Prostate gland (tissue), 2 donors: Measurements from ENCODE around the gene KCNK7. TPM values are rescaled to one million over a fixed set of nuclear protein-coding genes. Genes with fewer than 3 reads are reported as not detected.
"Not testable (repeated sequence)": the region's sequence is repeated elsewhere in the genome, so short reads cannot be mapped to it uniquely, and the experiment has no call there.

Experiments
- DNase-seq: peaks from one replicate; pipeline ENCODE4 v3.0.0-alpha.2; 2019; ENCODE audit warnings: low spot score
- H3K27ac ChIP-seq, 2 donors: fragments of 200-600 bp; sonication (generic); 2 replicates each; pipeline ENCODE4 v1.5.1; 2017 to 2019
- H3K27me3 ChIP-seq: fragments of 200-600 bp; sonication (generic); replicated peaks from 2 replicates; pipeline ENCODE4 v1.5.1; 2019; ENCODE audit not compliant: insufficient read depth
- H3K36me3 ChIP-seq, 2 donors: fragments of 200-600 bp; sonication (generic); 1 replicate in 1 of 2; 2 replicates in 1 of 2; pipeline versions ENCODE4 v1.5.1 to v1.8.1; 2017 to 2019
- H3K4me1 ChIP-seq: fragments of 200-600 bp; sonication (generic); replicated peaks from 2 replicates; pipeline ENCODE4 v1.5.1; 2019
- H3K4me3 ChIP-seq, 2 donors: fragments of 200-600 bp; sonication (generic); 2 replicates each; pipeline ENCODE4 v1.5.1; 2017 to 2019
- H3K9me3 ChIP-seq: fragments of 200-600 bp; sonication (generic); 2 replicates; pipeline ENCODE4 v1.5.1; 2017
- POLR2A ChIP-seq: fragments of 450-650 bp; IDR thresholded peaks from one replicate; pipeline ENCODE4 v1.6.1; 2016; ENCODE audit warnings: antibody characterized with exemption, mild to moderate bottlenecking
- POLR2AphosphoS5 ChIP-seq: sonication (generic); formaldehyde crosslinking; IDR thresholded peaks from one replicate; pipeline ENCODE4 v1.6.1; 2017; ENCODE audit warnings: antibody characterized with exemption
- WGBS: methylation state at CpG from one replicate; pipeline ENCODE4 v1.1.5; 2018; 5-methylcytosine and 5-hydroxymethylcytosine counted together
- intact Hi-C: fragments of 100-400 bp; cut with DNase I; formaldehyde crosslinking; loops from one replicate; pipeline ENCODE4 v1.14.2; 2022
- total RNA-seq, 2 donors: library from RNA; depleted of rRNA; stranded (reverse); fragments of >200 nt; gene quantifications; one replicate each; pipeline ENCODE4 v1.1.0, GENCODE V29; 2016
- TF ChIP-seq, protein P1 (sequence below), 4 experiments: fragments of 200-600 bp in 2 of 4; fragments of 450-650 bp in 2 of 4; sonication (generic) in 2 of 4; IDR thresholded peaks; 1 replicate in 3 of 4; 2 replicates in 1 of 4; pipeline ENCODE4 v1.5.1; 2016 to 2019; ENCODE audit warnings: antibody characterized with exemption in 4 of 4, mild to moderate bottlenecking in 2 of 4, moderate library complexity in 2 of 4

Gene KCNK7
- total RNA-seq, 2 donors from 2014 or later: 0.74 TPM; not detected in 1

GRCh38 chr11:65641297-65642013, 45.9 kb upstream of the KCNK7 start:
- no peak overlapping the region for H3K4me3 ChIP-seq

DNA sequence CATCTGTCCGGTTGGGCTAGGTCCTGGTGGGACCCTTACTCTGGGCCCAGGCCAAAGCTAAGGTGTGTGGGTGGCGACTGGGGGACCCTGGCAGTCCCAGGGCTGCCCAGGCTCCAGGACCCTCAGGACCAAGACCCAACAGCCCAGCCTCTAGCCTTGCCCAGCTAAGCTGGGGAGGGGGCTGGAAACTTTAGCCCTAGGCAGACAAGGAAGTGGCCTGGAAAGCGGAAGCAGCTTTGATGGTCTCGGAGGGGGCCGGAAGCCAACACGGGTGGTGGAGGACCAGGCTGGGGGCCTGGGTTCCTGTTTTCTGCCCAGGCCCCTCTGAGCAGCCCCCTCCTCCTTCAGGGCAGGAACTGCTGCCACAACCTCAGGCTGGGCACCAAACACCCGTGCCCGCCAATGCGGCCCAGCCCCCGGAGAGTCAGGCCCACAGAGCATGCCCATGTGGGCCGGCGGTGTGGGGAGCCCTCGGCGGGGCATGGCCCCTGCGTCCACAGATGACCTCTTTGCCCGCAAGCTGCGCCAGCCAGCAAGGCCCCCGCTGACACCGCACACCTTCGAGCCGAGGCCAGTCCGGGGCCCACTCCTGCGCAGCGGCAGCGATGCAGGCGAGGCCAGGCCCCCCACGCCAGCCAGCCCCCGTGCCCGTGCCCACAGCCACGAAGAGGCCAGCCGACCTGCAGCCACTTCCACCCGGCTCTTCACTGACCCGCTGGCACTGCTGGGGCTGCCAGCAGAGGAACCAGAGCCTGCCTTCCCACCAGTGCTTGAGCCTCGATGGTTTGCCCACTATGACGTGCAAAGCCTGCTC, 45.1 kb upstream of the KCNK7 start:
- intact Hi-C loops: no loop called here
- WGBS: 77% methylated on average over 24 of the region's 35 CpGs
- Histone ChIP-seq H3K9me3 (no peaks in the 10 kb centered on the region), H3K27ac (peak overlapping the region; percentile 19 to 26), H3K36me3 (peaks cover 0 to 8% of the 10 kb centered on the region in 2 donors), H3K4me1 (no peaks in the 10 kb centered on the region), H3K4me3 (no peak overlapping the region), H3K27me3 (no peaks in the 10 kb centered on the region)
- no peak for DNase-seq
- TF ChIP-seq POLR2A: no peak

More at GRCh38 chr11:65641297-65642013, 45.9 kb upstream of the KCNK7 start:
- no peak for DNase-seq
- no peaks in the 10 kb centered on the region for H3K9me3 ChIP-seq
- intact Hi-C loops: no loop called here
- H3K27ac ChIP-seq: no peak overlapping the region
- H3K36me3 ChIP-seq: peaks cover 0 to 1% of the 10 kb centered on the region in 2 donors
- H3K27me3 ChIP-seq: no peaks in the 10 kb centered on the region
- WGBS: 88% methylated on average over 15 of the region's 16 CpGs
- H3K4me1 ChIP-seq: no peaks in the 10 kb centered on the region
- TF ChIP-seq, protein P1, sequence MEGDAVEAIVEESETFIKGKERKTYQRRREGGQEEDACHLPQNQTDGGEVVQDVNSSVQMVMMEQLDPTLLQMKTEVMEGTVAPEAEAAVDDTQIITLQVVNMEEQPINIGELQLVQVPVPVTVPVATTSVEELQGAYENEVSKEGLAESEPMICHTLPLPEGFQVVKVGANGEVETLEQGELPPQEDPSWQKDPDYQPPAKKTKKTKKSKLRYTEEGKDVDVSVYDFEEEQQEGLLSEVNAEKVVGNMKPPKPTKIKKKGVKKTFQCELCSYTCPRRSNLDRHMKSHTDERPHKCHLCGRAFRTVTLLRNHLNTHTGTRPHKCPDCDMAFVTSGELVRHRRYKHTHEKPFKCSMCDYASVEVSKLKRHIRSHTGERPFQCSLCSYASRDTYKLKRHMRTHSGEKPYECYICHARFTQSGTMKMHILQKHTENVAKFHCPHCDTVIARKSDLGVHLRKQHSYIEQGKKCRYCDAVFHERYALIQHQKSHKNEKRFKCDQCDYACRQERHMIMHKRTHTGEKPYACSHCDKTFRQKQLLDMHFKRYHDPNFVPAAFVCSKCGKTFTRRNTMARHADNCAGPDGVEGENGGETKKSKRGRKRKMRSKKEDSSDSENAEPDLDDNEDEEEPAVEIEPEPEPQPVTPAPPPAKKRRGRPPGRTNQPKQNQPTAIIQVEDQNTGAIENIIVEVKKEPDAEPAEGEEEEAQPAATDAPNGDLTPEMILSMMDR (IDR thresholded peaks at IDR 0.05): no peak
- no peak for TF ChIP-seq POLR2A
- no peak for TF ChIP-seq POLR2AphosphoS5

DNA sequence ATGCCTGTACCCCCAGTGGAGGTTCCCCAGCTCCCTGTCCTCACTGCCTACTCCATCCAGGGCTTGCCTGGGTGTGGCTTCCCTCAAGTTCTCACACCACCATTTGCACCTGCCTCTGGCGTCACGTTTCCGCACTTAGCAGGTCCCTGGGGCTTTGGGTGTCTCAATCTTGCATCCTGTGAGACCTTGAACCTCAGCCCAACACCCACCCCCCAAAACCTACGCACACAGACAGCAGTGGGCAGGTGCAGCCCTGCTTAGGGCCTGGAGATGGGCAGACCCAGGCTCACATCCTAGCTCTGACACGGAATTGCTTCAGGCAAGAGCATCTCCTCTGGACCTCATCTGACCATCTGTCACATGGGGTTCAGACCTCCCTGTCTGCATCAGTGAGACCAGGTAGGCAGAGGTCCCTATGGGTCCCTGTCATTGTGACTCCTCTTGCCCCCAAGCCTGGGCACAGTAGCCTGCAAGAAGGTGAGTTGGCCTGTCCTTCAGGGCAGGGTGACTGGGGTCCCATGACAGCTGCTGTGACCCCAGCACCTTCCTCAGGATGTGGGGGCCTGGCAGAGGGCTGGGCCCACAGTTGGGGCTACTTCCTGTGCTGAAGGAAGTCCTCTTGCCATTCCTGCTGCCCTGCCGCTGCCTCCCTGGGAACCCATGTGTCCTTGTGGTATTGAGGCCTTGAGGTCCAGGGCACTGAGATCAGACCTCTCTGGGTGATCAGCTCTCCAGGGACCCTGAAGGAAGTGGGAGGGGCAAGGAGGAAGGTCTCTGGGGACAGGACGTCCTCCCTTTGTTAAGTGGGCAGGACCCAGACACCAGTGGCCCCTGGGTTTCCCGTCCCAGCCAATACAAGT, 44.3 kb upstream of the KCNK7 start:
- H3K9me3 ChIP-seq: no peaks in the 10 kb centered on the region
- no peaks in the 10 kb centered on the region for H3K4me1 ChIP-seq
- peaks cover 8% of the 10 kb centered on the region in 2 donors for H3K36me3 ChIP-seq
- WGBS: 83% methylated on average over 8 of the region's 8 CpGs
- intact Hi-C loops: loop anchor here (5.0 kb wide), 1 partner anchor 177 kb away; no protein-coding TSS in a partner anchor
- no peak for TF ChIP-seq POLR2A
- TF ChIP-seq POLR2AphosphoS5: no peak
- TF ChIP-seq, protein P1 (IDR thresholded peaks at IDR 0.05): no peak
- H3K4me3 ChIP-seq: no peak overlapping the region
- H3K27ac ChIP-seq: peak overlapping the region; percentile 19 to 26
- no peaks in the 10 kb centered on the region for H3K27me3 ChIP-seq
- DNase-seq: no peak

GRCh38 chr11:65639228-65639597, 43.6 kb upstream of the KCNK7 start:
- H3K4me1 ChIP-seq, H3K4me3 ChIP-seq, DNase-seq, H3K9me3 ChIP-seq, H3K27me3 ChIP-seq: not testable (repeated sequence)
- WGBS: 94% methylated on average over 9 of the region's 9 CpGs
- intact Hi-C loops: loop anchor here (5.0 kb wide), 1 partner anchor 178 kb away; no protein-coding TSS in a partner anchor
- H3K36me3 ChIP-seq: peaks cover 8 to 13% of the 10 kb centered on the region in 2 donors
- H3K27ac ChIP-seq: peak overlapping the region; percentile 74 to 80

DNA sequence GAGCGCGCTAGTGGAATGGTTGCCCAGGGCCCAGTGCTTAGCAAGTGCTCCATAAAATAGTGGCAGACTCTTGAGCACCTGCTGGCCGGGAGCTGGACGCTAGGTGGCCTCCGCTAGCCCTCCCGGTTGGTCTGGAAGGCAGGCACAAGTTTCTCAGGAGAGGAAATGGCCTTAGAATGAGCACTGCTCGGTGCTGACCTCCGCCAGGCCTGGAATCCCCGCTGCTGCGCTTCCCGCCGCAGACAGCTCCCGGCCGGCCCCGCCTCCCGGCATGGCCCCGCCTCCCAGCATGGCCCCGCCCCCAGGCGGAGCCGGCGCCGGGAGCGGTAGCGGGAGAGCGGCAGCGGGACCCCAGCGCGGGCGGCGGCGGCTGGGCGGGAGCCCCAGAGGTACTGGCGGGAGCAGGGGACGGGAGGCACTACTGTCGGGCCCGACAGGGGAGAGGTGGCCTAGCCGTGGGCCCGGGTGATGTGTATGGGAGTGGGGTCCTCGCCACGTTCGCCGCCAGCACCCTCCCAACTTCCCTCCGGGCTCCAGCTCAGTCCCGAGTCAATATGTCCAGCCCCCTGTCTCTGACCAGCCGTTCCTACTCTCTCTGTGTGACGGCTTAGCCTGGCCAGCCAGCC, 42.3 kb upstream of the KCNK7 start, which contains the start of gene SIPA1:
Gene SIPA1 (plus strand): TSS at position 308 of the 626 bp plus-strand sequence. CDS start 2,821 bp downstream, outside the sequence.
- DNase-seq: peak; percentile 52
- peak within 1 kb of the TSS; percentile 43 to 56 for H3K4me3 ChIP-seq
- no peaks in the 10 kb centered on the region for H3K4me1 ChIP-seq
- peak within 1 kb of the TSS; percentile 74 to 80 for H3K27ac ChIP-seq
- peaks cover 8 to 17% of the 10 kb centered on the region in 2 donors for H3K36me3 ChIP-seq
- peak; percentile 69 for TF ChIP-seq POLR2A
- TF ChIP-seq, protein P1 (IDR thresholded peaks at IDR 0.05): peak in 2 of 4 experiments; percentile 40 to 46
- peak; percentile 53 for TF ChIP-seq POLR2AphosphoS5
- intact Hi-C loops: loop anchor here (5.0 kb wide), 1 partner anchor 179 kb away; no protein-coding TSS in a partner anchor
- WGBS: 5% methylated on average over 42 of the region's 46 CpGs
- H3K27me3 ChIP-seq: no peaks in the 10 kb centered on the region
- H3K9me3 ChIP-seq: no peaks in the 10 kb centered on the region
